ENCODE measurements around the gene GPAT3.

DNA sequence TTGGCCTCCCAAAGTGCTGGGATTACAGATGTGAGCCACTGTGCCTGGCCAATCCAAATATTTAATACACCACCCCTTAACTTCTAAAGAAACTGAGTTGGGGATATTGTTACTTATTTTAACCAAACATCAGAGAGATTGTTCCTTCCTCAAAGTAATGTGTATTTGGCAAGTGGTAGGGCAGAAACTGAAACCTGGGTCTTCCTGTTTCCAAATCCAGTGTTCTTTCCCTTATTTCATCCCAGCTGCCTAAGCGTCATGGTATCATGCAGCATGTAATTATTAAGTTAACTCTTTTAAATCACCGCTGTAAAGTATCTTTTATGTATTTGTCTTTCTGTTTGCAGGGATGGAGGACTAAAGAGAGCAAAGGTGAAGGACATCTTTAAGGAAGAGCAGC lies 68.4 kb downstream of the GPAT3 start:
- TF ChIP-seq POLR2A (IDR thresholded peaks at IDR 0.05), result no peak
- TF ChIP-seq, protein P1, sequence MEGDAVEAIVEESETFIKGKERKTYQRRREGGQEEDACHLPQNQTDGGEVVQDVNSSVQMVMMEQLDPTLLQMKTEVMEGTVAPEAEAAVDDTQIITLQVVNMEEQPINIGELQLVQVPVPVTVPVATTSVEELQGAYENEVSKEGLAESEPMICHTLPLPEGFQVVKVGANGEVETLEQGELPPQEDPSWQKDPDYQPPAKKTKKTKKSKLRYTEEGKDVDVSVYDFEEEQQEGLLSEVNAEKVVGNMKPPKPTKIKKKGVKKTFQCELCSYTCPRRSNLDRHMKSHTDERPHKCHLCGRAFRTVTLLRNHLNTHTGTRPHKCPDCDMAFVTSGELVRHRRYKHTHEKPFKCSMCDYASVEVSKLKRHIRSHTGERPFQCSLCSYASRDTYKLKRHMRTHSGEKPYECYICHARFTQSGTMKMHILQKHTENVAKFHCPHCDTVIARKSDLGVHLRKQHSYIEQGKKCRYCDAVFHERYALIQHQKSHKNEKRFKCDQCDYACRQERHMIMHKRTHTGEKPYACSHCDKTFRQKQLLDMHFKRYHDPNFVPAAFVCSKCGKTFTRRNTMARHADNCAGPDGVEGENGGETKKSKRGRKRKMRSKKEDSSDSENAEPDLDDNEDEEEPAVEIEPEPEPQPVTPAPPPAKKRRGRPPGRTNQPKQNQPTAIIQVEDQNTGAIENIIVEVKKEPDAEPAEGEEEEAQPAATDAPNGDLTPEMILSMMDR (IDR thresholded peaks at IDR 0.05), result no peak

All from body of pancreas (tissue), 4 donors.